Caco-2 (cell line): ENCODE results near the gene PLEK2. TPM values are rescaled to one million over a fixed set of nuclear protein-coding genes. Genes with fewer than 3 reads are reported as not detected.

Experiments used
- BruUV-seq: library from RNA; stranded (reverse); fragments of 400-500 nt; replicated peaks from 2 replicates; lab custom pipeline; 2021; lab: Mats Ljungman, UMichigan
- CTCF ChIA-PET: fragments of 300-600 bp; sonication (Branson Sonifier 250); formaldehyde crosslinking; loops from one replicate; lab custom pipeline; 2022; ENCODE audit warnings: antibody characterized with exemption; lab: Charles Lee
- POLR2A ChIA-PET: fragments of 300-600 bp; sonication (Branson Sonifier 250); formaldehyde crosslinking; loops from one replicate; lab custom pipeline; 2022; ENCODE audit warnings: antibody characterized with exemption; lab: Charles Lee
- DNase-seq, 2 experiments: peaks; one replicate each; pipeline versions ENCODE4 v3.0.0 to v3.0.0-alpha.2; 2020 to 2022
- H3K27me3 ChIP-seq: replicated peaks from 2 replicates; pipeline ENCODE4 v1.6.0; 2011; ENCODE audit warnings: low read length; ENCODE audit not compliant: control insufficient read depth, insufficient read depth
- H3K36me3 ChIP-seq: 2 replicates; pipeline ENCODE4 v1.5.1; 2011; ENCODE audit warnings: low read length; ENCODE audit not compliant: control insufficient read depth, insufficient read depth
- H3K4me1 ChIP-seq: fragments of 250-450 bp; sonication (Bioruptor Pico); 2 replicates; pipeline ENCODE4 v1.5.1; 2020; ENCODE audit warnings: mild to moderate bottlenecking
- H3K4me3 ChIP-seq: 2 replicates; pipeline ENCODE4 v1.5.1; 2011; ENCODE audit warnings: low read depth, mild to moderate bottlenecking, control low read depth, low read length
- H3K9me3 ChIP-seq: fragments of 250-450 bp; sonication (Bioruptor Pico); 2 replicates; pipeline ENCODE4 v1.5.1; 2020; ENCODE audit warnings: mild to moderate bottlenecking, moderate library complexity
- H3K27ac Mint-ChIP-seq: one replicate; pipeline ENCODE4 v1.8.0; 2022; ENCODE audit warnings: mixed read lengths; ENCODE audit not compliant: unreplicated experiment
- H3K27me3 Mint-ChIP-seq: one replicate; pipeline ENCODE4 v1.8.0; 2022; ENCODE audit warnings: mixed read lengths; ENCODE audit not compliant: insufficient read depth, unreplicated experiment
- H3K36me3 Mint-ChIP-seq: one replicate; pipeline ENCODE4 v1.8.0; 2022; ENCODE audit warnings: mild to moderate bottlenecking, mixed read lengths; ENCODE audit not compliant: insufficient read depth, unreplicated experiment
- H3K4me1 Mint-ChIP-seq: one replicate; pipeline ENCODE4 v1.8.0; 2022; ENCODE audit warnings: low read depth, mixed read lengths; ENCODE audit not compliant: unreplicated experiment
- H3K4me3 Mint-ChIP-seq: one replicate; pipeline ENCODE4 v1.8.0; 2022; ENCODE audit warnings: mild to moderate bottlenecking, moderate library complexity, mixed read lengths; ENCODE audit not compliant: unreplicated experiment
- H3K9me3 Mint-ChIP-seq: one replicate; pipeline ENCODE4 v1.8.0; 2022; ENCODE audit warnings: mixed read lengths; ENCODE audit not compliant: unreplicated experiment
- intact Hi-C: fragments of 100-400 bp; cut with micrococcal nuclease; formaldehyde crosslinking; loops from one replicate; pipeline ENCODE4 v1.10.0; 2022; ENCODE audit not compliant: unreplicated experiment
- total RNA-seq: library from RNA; stranded (reverse); gene quantifications from 2 replicates; pipeline ENCODE4 v1.2.3, GENCODE V29; 2022
- TF ChIP-seq, protein P1 (sequence below), 2 experiments: fragments of 200-600 bp in 1 of 2; IDR thresholded peaks; 1 replicate in 1 of 2; 2 replicates in 1 of 2; pipeline versions ENCODE4 v1.5.1 to v1.8.0; 2011 to 2022; ENCODE audit warnings: antibody characterized with exemption in 1 of 2, control low read depth in 1 of 2, inconsistent platforms in 1 of 2, low read depth in 1 of 2, low read length in 1 of 2, mild to moderate bottlenecking in 1 of 2, moderate library complexity in 1 of 2; ENCODE audit not compliant: insufficient read depth in 1 of 2, severe bottlenecking in 1 of 2, unreplicated experiment in 1 of 2

The PLEK2 gene
- total RNA-seq, 1 experiment from 2014 or later, result 36.5 TPM

- TSS peak; percentile 67 for BruUV-seq
- H3K36me3 ChIP-seq, result no peaks in the 10 kb centered on the region; the same call in 1 of the 2 replicates
- CTCF ChIA-PET, result interaction anchor here (0.5 kb wide), 1 partner anchor 405 kb away, joined by 3 read pairs; no protein-coding TSS in a partner anchor
- H3K4me3 ChIP-seq, result peak overlapping the region; percentile 97
- peaks cover 34% of the 10 kb centered on the region for H3K36me3 Mint-ChIP-seq
- no peaks in the 10 kb centered on the region for H3K9me3 Mint-ChIP-seq
- no peak for DNase-seq
- no peaks in the 10 kb centered on the region for H3K9me3 ChIP-seq
- peaks cover 7% of the 10 kb centered on the region for H3K4me1 Mint-ChIP-seq
- H3K27me3 Mint-ChIP-seq, result no peaks in the 10 kb centered on the region
- peak overlapping the region; percentile 96 for H3K27ac Mint-ChIP-seq
- peak overlapping the region; percentile 85 for H3K4me3 Mint-ChIP-seq
- TF ChIP-seq, protein P1, sequence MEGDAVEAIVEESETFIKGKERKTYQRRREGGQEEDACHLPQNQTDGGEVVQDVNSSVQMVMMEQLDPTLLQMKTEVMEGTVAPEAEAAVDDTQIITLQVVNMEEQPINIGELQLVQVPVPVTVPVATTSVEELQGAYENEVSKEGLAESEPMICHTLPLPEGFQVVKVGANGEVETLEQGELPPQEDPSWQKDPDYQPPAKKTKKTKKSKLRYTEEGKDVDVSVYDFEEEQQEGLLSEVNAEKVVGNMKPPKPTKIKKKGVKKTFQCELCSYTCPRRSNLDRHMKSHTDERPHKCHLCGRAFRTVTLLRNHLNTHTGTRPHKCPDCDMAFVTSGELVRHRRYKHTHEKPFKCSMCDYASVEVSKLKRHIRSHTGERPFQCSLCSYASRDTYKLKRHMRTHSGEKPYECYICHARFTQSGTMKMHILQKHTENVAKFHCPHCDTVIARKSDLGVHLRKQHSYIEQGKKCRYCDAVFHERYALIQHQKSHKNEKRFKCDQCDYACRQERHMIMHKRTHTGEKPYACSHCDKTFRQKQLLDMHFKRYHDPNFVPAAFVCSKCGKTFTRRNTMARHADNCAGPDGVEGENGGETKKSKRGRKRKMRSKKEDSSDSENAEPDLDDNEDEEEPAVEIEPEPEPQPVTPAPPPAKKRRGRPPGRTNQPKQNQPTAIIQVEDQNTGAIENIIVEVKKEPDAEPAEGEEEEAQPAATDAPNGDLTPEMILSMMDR (IDR thresholded peaks at IDR 0.05; ENCODE audit: insufficient read depth in 1 of 2, low read depth in 1 of 2, low read length in 1 of 2, severe bottlenecking in 1 of 2, unreplicated experiment in 1 of 2), result no peak
- H3K4me1 ChIP-seq, result peaks cover 6% of the 10 kb centered on the region; the same call in 1 of the 2 replicates
- intact Hi-C loops, result loop anchor here (1.0 kb wide), 1 partner anchor 194 kb away; no protein-coding TSS in a partner anchor
- H3K27me3 ChIP-seq, result no peaks in the 10 kb centered on the region
- POLR2A ChIA-PET, result interaction anchor here (1.1 to 1.3 kb wide), 2 partner anchors 49 to 335 kb away, joined by 3 to 4 read pairs; partner anchors contain the start of gene RDH11
These were observed 51.3 kb downstream of the PLEK2 start for GRCh38 chr14:67360470-67361206.

DNA sequence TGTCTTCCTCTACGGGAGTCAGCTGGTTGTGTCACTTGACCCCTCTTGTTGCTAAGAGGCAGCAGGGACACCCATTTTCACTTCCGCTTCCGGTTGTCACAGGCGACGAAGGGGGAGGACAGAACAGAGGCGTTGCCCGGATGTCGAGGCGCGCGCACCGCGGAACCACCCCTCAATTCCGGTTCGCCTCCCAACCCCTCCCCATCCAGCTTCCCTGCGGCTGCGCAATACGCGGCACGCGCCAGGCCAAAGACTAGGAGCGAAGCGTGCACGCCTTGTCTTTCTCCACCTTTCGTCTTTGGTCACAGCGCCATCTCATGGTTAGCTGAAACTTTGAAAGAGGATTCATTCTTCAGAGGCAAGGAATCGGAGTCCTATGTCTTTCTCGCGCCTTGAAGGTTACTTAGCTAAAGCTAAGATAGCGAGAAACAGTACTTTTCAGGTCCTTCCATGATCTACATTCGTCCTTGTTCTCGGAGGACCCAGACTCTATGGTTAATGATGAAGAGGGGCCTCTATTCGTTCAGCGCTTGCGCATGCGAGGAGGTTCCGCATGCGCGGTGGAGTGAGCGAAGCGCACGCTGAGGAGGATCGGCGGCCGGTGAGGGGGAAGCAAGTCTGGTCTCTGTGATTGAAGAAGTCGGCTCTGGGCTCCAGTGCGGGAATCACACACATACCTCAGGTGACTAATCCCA, 52.0 kb downstream of the PLEK2 start, which contains the start of the genes ATP6V1D and EIF2S1:
ATP6V1D (minus strand) TSS at position 30 of the 695 bp plus-strand sequence. CDS start 106 bp downstream, outside the sequence.
EIF2S1 (plus strand) TSS at position 554 of the 695 bp plus-strand sequence. CDS start 4,440 bp downstream, outside the sequence.
- CTCF ChIA-PET, result interaction anchor here (0.6 to 0.9 kb wide), 13 partner anchors 9 to 813 kb away, joined by 3 to 5 read pairs (median 3); no protein-coding TSS in a partner anchor
- BruUV-seq, result no TSS peak
- H3K4me1 ChIP-seq, result peaks cover 6% of the 10 kb centered on the region; the same call in 1 of the 2 replicates
- no peaks in the 10 kb centered on the region for H3K27me3 ChIP-seq
- H3K4me1 Mint-ChIP-seq, result peaks cover 7% of the 10 kb centered on the region
- POLR2A ChIA-PET, result interaction anchor here (0.6 to 1.3 kb wide), 7 partner anchors 48 to 336 kb away, joined by 3 to 5 read pairs (median 4); partner anchors contain the start of genes PALS1, PLEKHH1 and RDH11
- peak; percentile 99 for DNase-seq
- H3K27me3 Mint-ChIP-seq, result no peaks in the 10 kb centered on the region
- intact Hi-C loops, result loop anchor here (1.0 kb wide), 2 partner anchors 119 to 194 kb away; partner anchors contain the start of gene PALS1
- H3K36me3 Mint-ChIP-seq, result peaks cover 27% of the 10 kb centered on the region
- no peaks in the 10 kb centered on the region for H3K9me3 Mint-ChIP-seq
- TF ChIP-seq, protein P1 (IDR thresholded peaks at IDR 0.05; ENCODE audit: insufficient read depth in 1 of 2, low read depth in 1 of 2, low read length in 1 of 2, severe bottlenecking in 1 of 2, unreplicated experiment in 1 of 2), result peak; percentile 89 to 95
- no peaks in the 10 kb centered on the region for H3K36me3 ChIP-seq
- H3K4me3 ChIP-seq, result peak within 1 kb of the TSS; percentile 97
- peak within 1 kb of the TSS; percentile 85 for H3K4me3 Mint-ChIP-seq
- peak within 1 kb of the TSS; percentile 96 for H3K27ac Mint-ChIP-seq
- H3K9me3 ChIP-seq, result no peaks in the 10 kb centered on the region
